ENCODE results near the gene VEZF1. TPM values are rescaled to one million over a fixed set of nuclear protein-coding genes. Genes with fewer than 3 reads are reported as not detected.
A peak's percentile ranks its signal among the peaks of the same experiment; 100 is the strongest.

Gene VEZF1
- polyA plus RNA-seq, 1 donor = 46.1 TPM

DNA sequence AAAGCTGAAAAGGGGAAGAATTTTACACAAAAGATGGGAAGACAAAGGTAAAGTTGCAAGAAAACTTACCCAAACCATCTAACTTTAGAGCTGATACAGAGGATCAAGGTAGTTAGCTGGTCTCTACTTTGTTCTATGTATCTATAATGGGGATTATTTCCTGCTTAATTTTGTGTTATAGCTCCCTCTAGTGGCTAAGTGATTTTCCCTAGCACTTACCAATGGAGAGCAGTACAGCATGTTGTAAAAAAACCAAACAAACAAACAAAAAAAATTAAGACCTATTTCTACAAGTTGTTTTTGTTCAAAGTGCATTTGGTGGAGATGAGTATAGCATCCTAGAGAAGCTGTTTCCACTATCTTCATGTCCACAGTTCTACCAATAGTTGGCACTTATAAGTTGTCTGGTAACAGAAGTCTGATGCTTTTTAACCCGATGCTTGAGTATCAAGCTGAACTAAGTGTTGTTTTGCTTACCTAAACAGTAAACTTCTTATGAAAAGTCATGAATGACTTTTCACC, 11.5 kb upstream of the VEZF1 start:
- peak; percentile 57 for DNase-seq (ENCODE audit: low read depth)

- no peak for DNase-seq (ENCODE audit: low read depth)
These were observed 11.0 kb upstream of the VEZF1 start for GRCh38 chr17:57999010-57999495.

DNA sequence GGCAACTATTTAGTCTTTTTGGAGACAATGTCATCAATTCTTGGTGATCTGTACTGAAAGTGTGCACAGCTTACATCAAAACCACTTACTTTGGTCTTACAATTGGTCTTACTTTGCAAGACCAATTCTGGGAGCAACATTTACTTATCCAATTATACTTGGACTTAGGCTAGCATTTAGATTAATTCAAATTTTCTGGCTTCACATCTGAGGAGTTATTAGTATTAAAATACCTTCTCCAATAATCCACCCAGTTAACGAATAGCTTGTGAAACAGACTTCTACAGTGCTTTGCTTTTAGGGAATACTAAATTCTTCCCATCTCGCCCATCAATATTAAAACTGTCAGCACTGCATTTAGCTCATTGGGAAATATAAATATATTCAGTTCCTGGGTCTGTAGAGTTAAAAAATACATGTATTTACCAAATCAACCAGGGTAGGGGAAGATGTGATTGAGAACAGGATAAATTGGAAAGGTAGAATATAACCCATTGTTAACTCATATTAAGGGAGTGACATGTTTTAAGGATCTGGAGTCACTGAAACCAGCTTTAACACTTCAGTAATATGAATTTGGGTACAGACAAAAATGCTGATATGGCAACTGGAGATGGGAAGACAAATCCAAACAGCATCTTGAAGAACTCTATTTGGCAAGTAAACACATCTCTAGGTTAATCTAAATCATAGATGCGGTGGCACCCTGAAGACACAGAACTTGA, 9.2 kb upstream of the VEZF1 start:
- DNase-seq (ENCODE audit: low read depth) = no peak

DNA sequence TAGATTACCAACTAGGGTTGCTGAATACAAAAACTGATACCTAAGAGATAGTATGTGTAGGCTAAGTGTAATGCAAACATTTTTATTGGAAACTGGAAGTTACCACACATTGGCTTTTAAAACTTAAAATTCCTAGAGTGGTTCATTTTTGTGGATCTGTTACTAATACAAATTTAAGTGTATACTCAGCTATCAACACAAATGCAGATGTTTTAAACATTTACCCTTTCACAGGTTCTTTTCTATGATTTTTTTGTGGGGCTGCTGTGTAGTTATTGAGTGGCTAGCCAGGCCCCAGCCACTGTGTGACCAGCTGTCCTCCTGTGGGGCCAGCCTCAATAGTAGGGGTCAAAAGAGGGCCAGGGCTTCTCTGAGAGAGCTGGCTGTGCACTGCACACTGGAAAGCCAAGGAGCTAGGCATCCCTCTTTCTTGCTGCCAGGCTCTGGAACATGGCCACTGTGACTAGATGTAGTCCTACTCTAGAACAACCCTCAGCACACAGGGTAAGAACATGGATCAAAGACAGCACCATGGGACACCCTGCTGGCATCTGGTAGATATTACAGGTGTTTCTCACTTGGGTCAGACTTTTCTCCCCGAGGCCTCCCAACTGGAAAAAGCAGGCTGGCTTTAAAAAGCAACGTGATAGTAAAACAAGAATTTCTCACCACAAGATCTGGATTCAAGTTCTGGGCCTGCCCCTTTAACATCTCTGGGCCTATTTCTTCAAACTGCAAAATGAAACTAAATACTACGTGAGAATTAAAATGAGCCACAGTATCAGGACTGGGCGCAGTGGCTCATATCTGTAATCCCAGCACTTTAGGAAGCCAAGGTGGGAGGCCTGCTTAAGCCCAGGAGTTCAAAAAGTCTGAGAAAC, 7.3 kb upstream of the VEZF1 start:
- DNase-seq (ENCODE audit: low read depth) = peak; percentile 47

- no peak for DNase-seq (ENCODE audit: low read depth)
These were observed 6.4 kb upstream of the VEZF1 start for GRCh38 chr17:57994436-57994835.

GRCh38 chr17:57993471-57994365, 5.7 kb upstream of the VEZF1 start:
- no peak for DNase-seq (ENCODE audit: low read depth)

DNA sequence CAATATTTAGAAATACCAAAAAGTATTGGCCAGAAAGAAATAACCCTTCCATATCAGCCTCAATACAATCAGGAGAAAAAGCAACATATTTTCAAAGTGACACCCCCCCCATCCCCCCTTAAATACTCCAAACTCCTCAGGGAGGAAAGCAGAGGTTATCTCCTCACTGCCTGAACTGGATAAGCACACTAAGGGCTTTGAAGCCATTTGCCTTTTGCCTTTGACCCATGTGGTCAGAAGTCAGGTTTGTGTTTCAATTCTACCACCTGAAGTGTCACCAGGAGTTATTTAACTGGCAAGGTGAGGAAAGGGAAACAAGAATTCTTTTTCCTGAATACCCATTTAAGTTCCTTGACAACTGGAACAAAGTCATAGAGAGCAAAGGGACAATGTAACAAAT, 3.5 kb upstream of the VEZF1 start:
- no peak for DNase-seq (ENCODE audit: low read depth)

GRCh38 chr17:57990037-57990436, 2.0 kb upstream of the VEZF1 start:
- DNase-seq (ENCODE audit: low read depth) = no peak

DNA sequence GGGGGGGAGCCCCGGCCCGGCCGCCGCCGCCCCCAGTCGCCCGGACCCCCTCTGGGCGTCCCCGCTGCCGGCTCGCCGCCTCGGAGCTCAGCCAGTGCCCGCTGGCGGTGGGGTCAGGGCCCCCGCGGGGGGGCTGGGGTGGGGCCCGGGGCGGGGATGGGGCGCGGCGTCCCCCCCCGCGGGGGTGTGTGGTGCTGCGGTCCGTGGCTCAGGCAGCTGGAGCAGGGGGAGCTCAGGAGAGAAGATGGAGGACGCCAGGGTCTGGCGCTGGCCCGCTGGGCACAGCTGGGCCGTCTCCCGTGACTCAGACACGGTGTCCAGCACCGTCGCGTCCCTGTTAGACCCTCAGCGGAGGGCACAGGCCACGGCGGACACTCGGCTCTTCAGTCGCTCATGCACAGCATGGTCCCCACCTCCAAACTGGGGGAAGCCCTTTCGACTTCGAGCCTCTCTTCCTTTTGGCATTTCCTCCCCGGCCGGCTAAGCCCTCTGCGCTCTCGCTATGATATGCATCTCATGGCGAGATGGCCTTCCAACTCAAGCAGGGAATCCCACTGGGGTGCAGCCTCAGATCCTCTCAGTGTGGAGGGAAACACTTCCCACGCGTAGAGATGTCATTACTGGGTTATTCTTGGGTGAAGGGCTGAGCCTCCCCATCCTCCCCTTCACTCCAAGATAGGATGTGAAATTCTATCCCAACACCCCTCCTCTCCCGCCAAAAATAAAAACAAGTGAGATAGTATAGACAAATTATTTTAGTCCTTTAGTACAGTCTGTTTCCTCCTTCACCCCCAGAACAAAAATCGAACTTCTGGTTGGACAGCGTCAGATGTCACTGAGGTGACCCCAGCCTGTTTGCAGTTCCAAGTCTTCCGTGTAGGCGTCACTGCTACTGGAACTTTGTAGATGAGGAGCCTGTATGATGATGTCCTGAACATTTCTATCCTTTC, 522 bp upstream of the VEZF1 start:
- DNase-seq (ENCODE audit: low read depth) = peak; percentile 25

DNA sequence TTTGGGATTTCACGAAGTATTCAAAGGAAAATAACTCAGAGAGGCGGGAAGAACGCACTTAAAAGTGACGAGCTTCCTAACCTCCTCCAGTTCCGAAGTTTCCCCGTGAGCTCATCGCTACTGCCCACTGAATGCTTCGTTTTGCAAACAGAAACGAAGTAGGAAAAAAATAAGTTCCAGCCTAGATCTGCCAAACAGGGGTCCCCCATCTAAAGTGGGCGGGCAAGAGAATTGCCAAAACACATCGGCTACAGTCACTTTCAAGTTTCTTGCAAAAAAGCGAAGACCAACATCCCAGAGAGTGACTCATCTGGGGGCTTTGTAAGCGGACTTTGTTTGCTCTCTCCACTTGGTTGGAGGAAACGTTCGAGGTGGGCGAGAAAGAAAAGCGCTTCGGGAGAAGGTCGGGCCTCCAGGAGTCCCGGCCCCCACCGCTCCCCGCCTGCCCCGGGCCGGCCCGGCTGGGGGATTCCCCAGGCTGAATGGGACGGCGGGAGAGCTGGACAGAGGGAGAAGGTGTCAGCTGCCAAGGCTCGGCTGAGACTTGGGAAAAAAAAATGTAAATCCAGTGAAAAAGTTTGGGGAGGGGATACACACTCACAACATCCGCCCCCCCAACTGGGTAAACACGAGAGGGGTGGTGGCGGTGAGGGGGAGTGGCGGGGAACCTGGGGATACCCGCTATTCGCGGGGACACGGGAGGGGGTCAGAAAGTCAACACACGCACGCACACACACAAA, 1.0 kb downstream of the VEZF1 start:
- peak; percentile 46 for DNase-seq (ENCODE audit: low read depth)

GRCh38 chr17:57985675-57985974, 2.4 kb downstream of the VEZF1 start:
- no peak for DNase-seq (ENCODE audit: low read depth)

- DNase-seq (ENCODE audit: low read depth) = no peak
These were observed 2.9 kb downstream of the VEZF1 start for GRCh38 chr17:57984936-57985674.

- no peak for DNase-seq (ENCODE audit: low read depth)
These were observed 3.7 kb downstream of the VEZF1 start for GRCh38 chr17:57984261-57984890.

DNA sequence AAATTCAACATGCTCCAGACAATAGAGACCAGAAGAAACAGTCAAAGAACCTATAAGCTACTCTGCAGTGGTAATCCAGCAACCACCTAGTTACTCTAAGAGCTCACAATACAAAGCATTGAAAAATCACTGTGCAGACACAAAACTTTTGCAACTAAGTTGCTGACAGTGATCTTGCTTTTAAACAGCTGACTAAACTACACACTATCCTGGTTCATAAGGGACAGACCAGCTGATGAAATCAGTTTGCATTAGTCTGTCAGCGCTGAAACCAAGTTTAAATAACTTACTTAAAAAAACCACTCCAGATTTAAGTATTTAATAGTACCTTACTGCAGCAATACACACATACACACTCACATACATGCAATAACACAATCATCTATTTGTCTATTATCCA, 4.6 kb downstream of the VEZF1 start:
- no peak for DNase-seq (ENCODE audit: low read depth)

DNA sequence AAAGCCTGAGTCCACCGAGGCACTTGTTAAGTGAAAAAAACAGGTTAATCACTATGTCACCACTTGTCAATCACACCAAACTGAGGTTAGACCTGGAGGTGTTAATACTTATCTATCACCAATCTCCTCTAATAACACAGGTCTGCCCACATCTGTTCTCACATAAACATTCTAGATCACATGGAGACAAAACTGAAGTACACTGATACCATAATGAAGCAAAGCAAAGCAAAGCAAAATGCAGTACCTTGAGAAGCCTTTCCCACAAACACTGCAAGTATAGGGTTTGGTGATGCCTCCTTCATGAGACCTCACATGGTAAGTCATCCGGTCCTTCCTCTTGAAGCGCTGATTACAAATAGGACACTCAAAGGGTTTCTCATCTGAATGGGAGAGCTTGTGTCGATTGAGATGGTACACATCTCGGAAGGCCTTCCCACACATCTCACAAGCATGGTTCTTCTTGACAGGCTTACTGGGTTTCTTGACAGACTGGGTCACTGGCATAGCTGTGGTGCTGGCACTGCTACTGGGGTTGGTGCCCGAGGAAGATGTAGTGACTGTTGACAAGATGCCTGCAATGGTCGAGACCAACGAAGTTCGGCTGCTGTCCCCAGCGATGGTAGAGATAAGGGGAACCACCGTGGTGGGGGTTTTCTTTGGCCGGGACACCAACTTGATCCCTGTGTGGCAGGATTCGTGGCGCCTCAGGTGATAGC, 5.4 kb downstream of the VEZF1 start:
- DNase-seq (ENCODE audit: low read depth) = no peak

DNA sequence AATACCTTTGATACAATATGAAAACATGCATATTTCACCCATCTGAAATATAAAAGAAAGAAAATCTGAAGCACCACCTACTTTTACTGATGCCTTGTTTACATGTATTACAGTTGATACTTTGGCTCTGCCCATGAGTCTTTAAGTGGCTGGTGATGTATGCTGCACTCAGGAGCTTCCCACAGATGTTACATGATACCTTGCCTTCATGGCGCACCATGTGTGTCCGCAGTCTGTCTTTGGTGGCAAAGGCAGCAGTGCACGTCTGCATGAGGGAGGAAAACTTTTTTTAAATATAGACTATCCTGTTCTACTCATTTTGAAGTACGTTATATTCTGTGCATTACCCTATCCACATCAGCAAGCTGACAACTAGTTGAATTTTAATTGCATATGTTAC, 7.5 kb downstream of the VEZF1 start:
- no peak for DNase-seq (ENCODE audit: low read depth)

- no peak for DNase-seq (ENCODE audit: low read depth)
These were observed 9.0 kb downstream of the VEZF1 start for GRCh38 chr17:57979076-57979475.

DNA sequence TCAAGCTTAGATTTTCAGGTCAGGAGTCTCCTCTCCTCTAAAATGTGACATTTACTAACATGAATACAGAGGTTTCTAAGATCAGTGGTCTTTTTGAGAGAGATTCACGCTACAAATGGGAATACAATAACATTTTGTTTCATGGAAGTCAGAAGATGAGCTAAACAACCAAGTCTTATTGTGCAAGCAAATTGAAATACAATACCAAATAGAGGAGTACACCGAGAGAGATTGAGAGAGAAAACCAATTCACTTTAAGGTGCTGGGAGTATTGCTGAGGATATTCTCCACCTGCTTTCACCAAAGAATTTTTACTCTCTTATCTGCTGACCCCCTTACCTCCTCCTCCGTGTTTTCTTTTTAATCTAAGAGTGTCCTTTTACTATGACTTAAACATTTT, 11.5 kb downstream of the VEZF1 start:
- DNase-seq (ENCODE audit: low read depth) = no peak
